Measurements from ENCODE around the gene ZG16B.

ZG16B gene

GRCh38 chr16:2874032-2874911 lies 44.2 kb downstream of the ZG16B start:
- DNase-seq, result no peak

GRCh38 chr16:2874912-2875362 lies 44.8 kb downstream of the ZG16B start:
- DNase-seq, result peak; percentile 57

DNA sequence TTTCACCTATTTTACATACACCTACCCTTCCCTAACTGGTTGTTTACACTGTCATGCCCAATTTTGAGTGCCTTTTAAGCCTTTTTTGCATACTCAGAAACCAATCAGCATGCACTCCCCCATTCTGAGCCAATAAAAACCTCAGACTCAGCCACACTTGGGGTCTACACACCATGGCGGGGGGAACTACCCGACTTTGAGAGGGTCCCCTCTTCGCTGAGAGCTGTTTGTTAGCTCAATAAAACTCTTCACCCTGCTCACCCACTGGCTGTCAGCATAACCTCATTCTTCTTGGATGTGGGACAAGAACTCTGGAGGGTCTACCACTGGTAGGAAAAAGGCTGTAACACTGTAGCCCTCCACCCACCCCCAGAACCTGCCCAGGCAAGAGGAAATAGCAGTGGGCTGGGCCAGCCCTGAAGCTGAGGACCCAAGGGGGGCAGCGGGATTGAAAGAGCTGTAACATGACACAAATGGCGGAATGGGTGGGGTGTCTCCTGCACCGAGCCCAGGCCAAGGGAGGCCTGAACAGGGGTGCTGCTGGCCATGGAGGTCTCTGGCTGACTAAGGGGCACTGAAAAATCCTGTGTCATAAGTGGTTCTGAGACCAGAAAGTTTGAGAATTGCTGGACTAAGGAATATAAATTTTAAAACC lies 49.9 kb downstream of the ZG16B start:
- DNase-seq, result no peak

Measured in NCI-H1694 treated with DMSO at 0.1 percent for 48 hours (cell line).